ENCODE data around the gene RFC5.

The RFC5 gene

DNA sequence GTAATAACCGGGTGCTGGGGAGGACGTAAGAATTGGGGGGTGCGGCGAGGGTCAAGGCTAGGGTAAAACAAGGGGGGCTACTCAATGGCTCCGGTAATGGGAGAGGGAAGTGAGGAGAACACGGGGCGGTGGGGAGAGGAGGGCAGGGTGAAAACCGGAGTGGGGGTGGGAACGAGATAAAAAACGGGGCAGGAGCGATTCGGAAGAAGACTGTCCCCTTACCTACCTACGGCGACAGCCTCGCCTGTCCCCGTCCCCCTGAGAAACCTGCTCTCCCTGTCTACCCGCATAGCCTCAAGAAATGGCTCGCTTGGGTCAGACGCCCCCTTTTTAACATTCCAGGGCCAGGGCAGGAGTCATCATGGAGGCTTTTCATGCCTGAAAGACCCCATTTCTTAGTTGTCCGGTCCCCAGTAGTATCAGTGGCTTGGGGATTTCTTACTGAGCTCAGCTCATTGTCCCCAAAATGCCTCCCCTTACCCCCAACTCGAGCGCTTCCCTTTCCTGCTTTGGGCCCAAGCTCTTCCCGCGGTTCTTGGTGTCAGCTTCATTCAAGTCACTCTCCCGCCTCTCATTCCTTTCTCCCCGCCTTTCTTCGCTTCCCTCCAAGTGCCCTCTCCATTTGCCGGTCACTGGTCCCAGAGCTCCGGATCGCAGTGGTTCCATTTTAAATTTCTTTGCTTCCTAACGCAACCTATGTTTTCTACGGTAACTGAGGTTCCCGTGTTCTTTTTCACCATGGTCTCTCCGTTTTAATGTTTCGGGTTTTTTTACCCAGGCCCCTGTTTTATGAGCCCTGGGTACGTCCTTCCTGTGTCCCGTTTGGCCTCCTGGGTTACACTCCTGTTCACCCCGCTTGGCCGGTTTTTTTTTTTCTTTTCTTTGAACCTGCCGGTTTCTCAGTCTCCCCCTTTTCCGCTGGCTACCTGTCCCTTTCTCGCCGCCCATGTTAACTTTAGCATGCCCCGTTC, 45.7 kb downstream of the RFC5 start:
- H3K4me3 ChIP-seq (replicated peaks; ENCODE audit: low read depth, low read length): peak overlapping the region; percentile 60
- TF ChIP-seq, protein P1, sequence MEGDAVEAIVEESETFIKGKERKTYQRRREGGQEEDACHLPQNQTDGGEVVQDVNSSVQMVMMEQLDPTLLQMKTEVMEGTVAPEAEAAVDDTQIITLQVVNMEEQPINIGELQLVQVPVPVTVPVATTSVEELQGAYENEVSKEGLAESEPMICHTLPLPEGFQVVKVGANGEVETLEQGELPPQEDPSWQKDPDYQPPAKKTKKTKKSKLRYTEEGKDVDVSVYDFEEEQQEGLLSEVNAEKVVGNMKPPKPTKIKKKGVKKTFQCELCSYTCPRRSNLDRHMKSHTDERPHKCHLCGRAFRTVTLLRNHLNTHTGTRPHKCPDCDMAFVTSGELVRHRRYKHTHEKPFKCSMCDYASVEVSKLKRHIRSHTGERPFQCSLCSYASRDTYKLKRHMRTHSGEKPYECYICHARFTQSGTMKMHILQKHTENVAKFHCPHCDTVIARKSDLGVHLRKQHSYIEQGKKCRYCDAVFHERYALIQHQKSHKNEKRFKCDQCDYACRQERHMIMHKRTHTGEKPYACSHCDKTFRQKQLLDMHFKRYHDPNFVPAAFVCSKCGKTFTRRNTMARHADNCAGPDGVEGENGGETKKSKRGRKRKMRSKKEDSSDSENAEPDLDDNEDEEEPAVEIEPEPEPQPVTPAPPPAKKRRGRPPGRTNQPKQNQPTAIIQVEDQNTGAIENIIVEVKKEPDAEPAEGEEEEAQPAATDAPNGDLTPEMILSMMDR (IDR thresholded peaks at IDR 0.05; ENCODE audit: low read depth, low read length, missing control alignments): no peak
- DNase-seq (ENCODE audit: extremely low read depth, low read depth): no peak

DNA sequence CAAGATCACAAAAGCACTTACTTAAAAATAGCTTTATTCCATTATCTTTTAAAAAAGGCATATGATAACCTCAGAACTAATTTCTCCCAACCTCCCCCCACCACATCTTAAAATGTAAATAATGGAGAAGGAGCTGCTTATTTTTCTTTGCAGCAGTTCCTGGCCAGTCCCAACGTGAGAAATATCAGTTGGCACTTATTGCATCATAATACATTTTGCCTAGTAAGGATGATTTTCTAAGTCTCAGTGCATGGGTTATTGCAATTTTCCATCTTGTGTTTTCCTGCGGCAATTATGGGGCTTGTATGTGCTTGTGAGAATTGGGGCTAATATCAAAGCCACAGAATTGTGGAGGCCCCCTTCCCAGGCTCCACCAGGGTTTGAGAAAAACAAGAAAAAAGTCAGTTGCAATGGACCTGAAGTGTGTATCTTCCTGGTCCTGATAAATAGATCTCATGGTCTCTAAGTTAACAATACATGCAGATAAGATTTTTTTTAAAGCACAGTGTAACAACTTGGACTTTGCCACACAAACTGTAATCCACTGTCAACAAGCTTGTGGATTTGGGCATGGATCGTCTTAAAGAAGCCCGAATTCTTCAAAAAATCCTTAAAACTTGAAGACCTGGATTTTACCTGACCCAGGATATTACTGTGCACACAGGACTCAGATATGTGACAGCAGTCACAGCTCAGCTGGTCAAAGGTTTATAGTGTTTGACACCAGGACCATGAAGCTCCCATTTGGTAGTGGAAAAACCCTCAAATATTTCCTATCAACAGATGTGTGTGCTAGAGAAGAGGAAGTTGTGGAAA, 47.3 kb downstream of the RFC5 start:
- DNase-seq (ENCODE audit: extremely low read depth, low read depth): no peak
- TF ChIP-seq, protein P1 (IDR thresholded peaks at IDR 0.05; ENCODE audit: low read depth, low read length, missing control alignments): no peak
- H3K4me3 ChIP-seq (replicated peaks; ENCODE audit: low read depth, low read length): no peak overlapping the region

DNA sequence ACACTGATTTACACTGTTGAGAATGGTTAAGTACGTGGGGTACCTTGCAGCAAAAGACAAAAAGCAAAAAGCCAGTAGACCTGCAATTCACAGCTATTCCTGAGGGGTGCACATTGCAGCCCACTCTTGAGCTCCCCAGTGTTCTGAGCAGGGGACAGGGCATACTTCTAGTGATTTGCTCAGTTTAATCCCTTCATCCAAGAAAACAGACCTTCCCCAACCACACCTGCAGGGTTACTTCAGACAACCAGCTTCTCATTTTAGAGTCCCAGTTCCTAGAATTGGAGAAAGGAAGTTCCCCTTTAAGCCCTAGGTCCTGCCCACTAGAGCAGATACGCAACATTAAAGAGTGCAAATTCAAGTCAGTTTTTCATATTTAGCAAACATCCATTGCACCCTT, 48.1 kb downstream of the RFC5 start:
- DNase-seq (ENCODE audit: extremely low read depth, low read depth): no peak
- no peak overlapping the region for H3K4me3 ChIP-seq (replicated peaks; ENCODE audit: low read depth, low read length)
- TF ChIP-seq, protein P1 (IDR thresholded peaks at IDR 0.05; ENCODE audit: low read depth, low read length, missing control alignments): no peak

DNA sequence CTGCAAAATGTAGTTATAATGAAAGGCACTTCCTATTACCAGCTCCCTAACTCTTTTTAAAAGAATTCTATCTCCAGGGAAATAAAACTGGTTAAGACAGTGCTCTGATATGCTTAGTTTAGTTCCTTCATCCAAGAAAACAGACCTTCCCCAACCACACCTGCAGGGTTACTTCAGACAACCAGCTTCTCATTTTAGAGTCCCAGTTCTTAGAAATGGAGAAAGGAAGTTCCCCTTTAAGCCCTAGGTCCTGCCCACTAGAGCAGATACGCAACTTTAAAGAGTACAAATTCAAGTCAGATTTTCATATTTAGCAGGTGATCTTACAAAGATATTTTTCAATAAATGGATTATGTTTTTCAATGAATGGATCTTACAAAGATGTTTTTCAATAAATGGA, 48.9 kb downstream of the RFC5 start:
- no peak for DNase-seq (ENCODE audit: extremely low read depth, low read depth)
- H3K4me3 ChIP-seq (replicated peaks; ENCODE audit: low read depth, low read length): no peak overlapping the region
- TF ChIP-seq, protein P1 (IDR thresholded peaks at IDR 0.05; ENCODE audit: low read depth, low read length, missing control alignments): no peak

DNA sequence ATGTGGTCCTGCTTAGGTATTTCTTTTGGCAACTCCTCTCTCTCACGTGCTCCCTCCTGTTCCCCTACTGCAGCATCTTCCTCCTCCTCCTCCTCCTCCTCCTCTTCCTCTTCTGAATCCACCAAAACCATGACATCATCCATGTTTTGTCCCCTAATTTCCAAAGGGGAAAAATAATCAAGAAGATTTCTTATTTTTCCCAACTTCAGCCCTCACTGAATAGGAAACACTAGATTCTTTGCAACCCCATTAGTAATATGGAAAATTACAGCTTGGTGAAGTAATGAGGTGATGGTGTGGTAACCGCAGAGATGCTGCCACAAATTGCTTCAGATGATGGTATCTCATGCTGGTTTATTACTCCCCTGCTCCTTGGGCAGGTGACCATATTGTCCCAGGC, 51.9 kb downstream of the RFC5 start:
- TF ChIP-seq, protein P1 (IDR thresholded peaks at IDR 0.05; ENCODE audit: low read depth, low read length, missing control alignments): no peak
- H3K4me3 ChIP-seq (replicated peaks; ENCODE audit: low read depth, low read length): no peak overlapping the region
- no peak for DNase-seq (ENCODE audit: extremely low read depth, low read depth)

DNA sequence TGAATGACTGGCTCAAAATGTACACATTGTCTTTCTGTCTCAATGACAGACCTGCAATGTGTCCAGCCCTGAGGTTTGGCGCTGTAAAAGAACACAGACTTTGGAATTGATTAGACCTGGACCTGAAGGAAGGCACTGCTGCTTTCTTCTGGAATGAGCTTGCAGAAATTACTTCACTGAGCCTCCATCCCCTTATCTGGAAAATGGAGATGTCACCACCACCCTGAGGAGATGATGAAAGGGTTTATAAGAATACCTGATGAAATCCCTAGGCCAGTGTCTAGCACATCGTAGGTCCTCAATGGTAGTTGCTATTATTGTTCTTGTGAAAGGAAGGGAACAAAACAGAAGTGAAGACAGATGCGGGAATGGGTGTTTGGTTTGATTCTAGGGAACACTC, 54.1 kb downstream of the RFC5 start:
- no peak for DNase-seq (ENCODE audit: extremely low read depth, low read depth)
- H3K4me3 ChIP-seq (replicated peaks; ENCODE audit: low read depth, low read length): no peak overlapping the region
- TF ChIP-seq, protein P1 (IDR thresholded peaks at IDR 0.05; ENCODE audit: low read depth, low read length, missing control alignments): no peak
